Measurements from ENCODE around the gene LRRC8E. TPM values are rescaled to one million over a fixed set of nuclear protein-coding genes. Genes with fewer than 3 reads are reported as not detected.

The LRRC8E gene
- total RNA-seq, 1 donor from 2014 or later = 6.6 TPM

DNA sequence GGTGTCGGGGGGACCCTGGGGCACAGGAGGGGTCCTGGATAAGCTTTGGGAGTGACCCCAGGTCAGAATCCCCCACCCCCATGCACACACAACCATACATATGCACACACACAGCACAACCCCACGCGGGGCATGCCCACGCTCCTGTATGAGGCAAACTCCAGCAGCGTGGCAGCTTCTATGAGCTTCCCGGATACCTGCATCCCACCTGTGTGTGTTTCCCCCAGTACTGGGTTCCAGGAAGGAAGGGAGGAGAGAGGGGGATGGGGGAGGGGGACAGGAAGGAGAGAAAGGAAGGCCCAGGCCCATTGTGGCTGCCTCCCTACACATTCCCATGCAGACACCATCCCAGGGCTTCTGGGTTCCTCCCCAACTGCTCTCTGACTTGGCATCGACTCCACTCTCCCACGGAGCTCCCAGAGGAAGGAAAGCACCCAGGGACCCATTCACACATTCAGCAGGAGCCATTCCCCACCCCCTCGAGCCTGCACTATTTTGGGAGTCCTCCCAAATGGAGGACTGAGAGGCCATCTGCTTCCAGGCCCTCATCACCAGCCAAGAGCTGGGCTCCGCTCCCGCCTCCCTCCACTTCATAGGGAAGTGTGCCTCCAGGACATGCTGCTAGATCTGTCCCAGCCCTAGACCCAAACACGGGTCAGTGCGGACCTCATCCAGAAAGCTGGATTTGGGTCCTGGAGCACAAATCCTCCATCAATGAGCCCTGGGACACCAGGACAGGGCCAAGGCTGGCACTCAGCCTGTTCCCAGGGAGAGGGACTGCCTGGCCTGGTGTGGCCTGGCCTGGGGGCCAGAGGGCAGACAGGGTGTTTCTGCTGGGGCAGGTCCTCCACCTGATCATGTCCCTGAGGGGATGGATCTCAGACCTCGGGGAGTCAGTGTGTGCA is 27.3 kb upstream of the LRRC8E start:
- intact Hi-C loops (cut with DNase I) = no loop called here
- TF ChIP-seq, protein P1, sequence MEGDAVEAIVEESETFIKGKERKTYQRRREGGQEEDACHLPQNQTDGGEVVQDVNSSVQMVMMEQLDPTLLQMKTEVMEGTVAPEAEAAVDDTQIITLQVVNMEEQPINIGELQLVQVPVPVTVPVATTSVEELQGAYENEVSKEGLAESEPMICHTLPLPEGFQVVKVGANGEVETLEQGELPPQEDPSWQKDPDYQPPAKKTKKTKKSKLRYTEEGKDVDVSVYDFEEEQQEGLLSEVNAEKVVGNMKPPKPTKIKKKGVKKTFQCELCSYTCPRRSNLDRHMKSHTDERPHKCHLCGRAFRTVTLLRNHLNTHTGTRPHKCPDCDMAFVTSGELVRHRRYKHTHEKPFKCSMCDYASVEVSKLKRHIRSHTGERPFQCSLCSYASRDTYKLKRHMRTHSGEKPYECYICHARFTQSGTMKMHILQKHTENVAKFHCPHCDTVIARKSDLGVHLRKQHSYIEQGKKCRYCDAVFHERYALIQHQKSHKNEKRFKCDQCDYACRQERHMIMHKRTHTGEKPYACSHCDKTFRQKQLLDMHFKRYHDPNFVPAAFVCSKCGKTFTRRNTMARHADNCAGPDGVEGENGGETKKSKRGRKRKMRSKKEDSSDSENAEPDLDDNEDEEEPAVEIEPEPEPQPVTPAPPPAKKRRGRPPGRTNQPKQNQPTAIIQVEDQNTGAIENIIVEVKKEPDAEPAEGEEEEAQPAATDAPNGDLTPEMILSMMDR (IDR thresholded peaks at IDR 0.05) = no peak
- no peak overlapping the region for H3K27ac ChIP-seq
- H3K27me3 ChIP-seq (ENCODE audit: low read depth) = peaks cover 20% of the 10 kb centered on the region
- no peaks in the 10 kb centered on the region for H3K9me3 ChIP-seq
- no peak for DNase-seq
- H3K36me3 ChIP-seq = no peaks in the 10 kb centered on the region
- H3K4me1 ChIP-seq = peaks cover 11% of the 10 kb centered on the region
- H3K4me3 ChIP-seq = no peak overlapping the region
- no peak for ATAC-seq

DNA sequence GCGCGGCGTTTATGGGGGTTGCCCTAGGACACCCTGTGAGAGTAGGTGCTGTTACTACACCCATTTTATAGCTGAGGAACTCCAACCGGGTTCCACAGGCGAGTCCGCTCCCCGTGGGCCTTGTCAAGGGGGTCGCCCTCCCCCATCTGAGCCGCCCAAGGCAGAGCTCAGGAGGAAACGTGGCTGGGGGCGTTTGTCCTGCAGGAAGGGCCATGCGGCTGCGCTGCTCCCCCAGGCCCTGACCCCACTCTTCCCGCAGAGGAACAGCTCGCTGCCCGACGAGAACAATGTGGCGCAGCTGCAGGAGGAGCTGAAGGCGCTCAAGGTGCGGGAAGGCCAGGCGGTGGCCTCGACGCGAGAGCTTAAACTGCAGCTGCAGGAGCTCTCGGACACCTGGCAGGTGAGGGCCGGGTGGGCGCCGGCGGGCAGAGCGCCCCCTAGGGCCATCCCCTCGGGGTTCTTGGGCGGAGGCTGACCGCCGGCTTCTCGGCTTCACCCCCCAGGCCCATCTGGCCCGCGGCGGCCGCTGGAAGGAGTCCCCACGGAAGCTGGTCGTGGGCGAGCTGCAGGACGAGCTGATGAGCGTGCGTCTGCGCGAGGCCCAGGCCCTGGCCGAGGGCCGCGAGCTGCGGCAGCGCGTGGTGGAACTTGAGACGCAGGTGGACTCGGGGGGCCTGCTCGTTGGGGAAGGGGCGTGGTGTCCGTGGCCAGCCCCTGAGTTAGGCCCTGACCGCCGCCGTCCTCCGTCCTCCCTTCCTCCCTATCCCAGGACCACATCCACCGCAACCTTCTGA is 26.5 kb upstream of the LRRC8E start:
- intact Hi-C loops (cut with DNase I) = no loop called here
- no peak overlapping the region for H3K27ac ChIP-seq
- DNase-seq = no peak
- peak in 1 of 2 donors; percentile 5 for ATAC-seq
- peaks cover 11% of the 10 kb centered on the region for H3K4me1 ChIP-seq
- no peaks in the 10 kb centered on the region for H3K36me3 ChIP-seq
- no peaks in the 10 kb centered on the region for H3K9me3 ChIP-seq
- peak overlapping the region; percentile 38 for H3K4me3 ChIP-seq
- H3K27me3 ChIP-seq (ENCODE audit: low read depth) = peaks cover 20% of the 10 kb centered on the region
- TF ChIP-seq, protein P1 (IDR thresholded peaks at IDR 0.05) = peak; percentile 10

DNA sequence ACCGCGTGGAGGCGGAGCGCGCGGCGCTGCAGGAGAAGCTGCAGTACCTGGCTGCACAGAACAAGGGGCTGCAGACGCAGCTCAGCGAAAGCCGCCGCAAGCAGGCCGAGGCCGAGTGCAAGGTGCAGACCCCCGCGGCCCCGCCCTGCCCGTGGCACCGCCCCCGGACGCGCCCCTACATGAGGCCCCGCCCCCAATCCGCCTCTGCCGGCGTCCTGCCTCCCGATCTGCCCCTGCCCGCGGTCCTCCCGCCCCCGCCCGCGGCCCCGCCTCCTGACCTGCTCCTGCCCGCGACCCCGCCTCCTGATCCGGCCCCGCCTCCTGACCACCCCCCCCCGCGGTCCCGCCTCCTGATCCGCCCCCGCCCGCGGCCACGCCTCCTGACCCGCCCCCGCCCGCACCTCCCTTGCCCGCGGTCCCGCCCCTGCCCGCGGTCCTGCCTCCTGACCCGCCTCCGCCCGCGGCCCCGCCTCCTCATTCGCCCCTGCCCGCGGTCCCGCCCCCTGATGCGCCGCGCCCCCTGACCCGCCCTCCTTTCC is 25.8 kb upstream of the LRRC8E start:
- TF ChIP-seq, protein P1 (IDR thresholded peaks at IDR 0.05) = no peak
- intact Hi-C loops (cut with DNase I) = no loop called here
- peaks cover 11% of the 10 kb centered on the region for H3K4me1 ChIP-seq
- peak; percentile 80 for DNase-seq
- H3K36me3 ChIP-seq = no peaks in the 10 kb centered on the region
- peaks cover 20% of the 10 kb centered on the region for H3K27me3 ChIP-seq (ENCODE audit: low read depth)
- H3K9me3 ChIP-seq = no peaks in the 10 kb centered on the region
- peak; percentile 68 to 79 for ATAC-seq
- H3K4me3 ChIP-seq = peak overlapping the region; percentile 38
- no peak overlapping the region for H3K27ac ChIP-seq

DNA sequence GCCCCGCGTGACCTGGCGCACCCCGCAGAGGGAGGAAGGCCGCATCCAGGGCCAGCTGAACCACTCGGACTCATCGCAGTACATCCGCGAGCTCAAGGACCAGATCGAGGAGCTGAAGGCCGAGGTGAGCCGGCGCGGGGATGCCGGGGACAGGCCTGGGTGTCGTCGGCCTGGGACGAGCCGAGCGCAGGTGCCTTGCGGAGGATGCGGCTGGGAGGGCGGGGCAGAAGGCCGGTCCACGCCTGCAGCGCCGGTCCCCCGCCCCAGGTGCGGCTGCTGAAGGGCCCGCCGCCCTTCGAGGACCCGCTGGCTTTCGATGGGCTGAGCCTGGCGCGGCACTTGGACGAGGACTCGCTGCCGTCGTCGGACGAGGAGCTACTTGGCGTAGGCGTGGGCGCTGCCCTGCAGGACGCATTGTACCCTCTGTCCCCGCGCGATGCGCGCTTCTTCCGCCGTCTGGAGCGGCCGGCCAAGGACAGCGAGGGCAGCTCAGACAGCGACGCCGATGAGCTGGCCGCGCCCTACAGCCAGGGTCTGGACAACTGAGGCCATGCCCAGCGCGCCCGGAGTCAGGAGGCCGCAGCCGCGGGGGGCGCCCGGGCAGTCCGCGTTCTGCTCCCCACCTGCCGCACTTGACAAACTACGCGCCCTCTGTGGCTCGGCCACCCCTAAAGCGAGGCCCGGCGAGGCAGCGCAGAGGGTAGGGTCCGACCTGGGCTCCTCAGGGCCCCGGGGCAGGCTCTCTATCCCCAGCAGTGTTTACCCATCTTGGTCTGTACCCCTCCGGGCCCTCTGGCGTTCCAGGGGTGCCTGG is 24.9 kb upstream of the LRRC8E start:
- Histone ChIP-seq H3K27me3 (ENCODE audit: low read depth) (peaks cover 25% of the 10 kb centered on the region), H3K9me3 (no peaks in the 10 kb centered on the region), H3K4me1 (peaks cover 13% of the 10 kb centered on the region), H3K27ac (no peak overlapping the region), H3K36me3 (no peaks in the 10 kb centered on the region), H3K4me3 (no peak overlapping the region)
- ATAC-seq = peak in 1 of 2 donors; percentile 13
- TF ChIP-seq, protein P1 (IDR thresholded peaks at IDR 0.05) = no peak
- DNase-seq = no peak
- intact Hi-C loops (cut with DNase I) = no loop called here
